AG09309 (cell line): ENCODE results near the gene MAGI2.

Experiments used
- DNase-seq: peaks from one replicate; pipeline ENCODE4 v3.0.0-alpha.2; 2010; ENCODE audit warnings: low read depth
- H3K4me3 ChIP-seq: 2 replicates; pipeline ENCODE4 v1.5.1; 2011; ENCODE audit warnings: mild to moderate bottlenecking, low read depth, low read length, moderate library complexity; ENCODE audit not compliant: control insufficient read depth
- TF ChIP-seq, protein P1 (sequence below): IDR thresholded peaks from 2 replicates; pipeline ENCODE4 v1.5.1; 2011; ENCODE audit warnings: mild to moderate bottlenecking, low read depth, low read length, inconsistent platforms; ENCODE audit not compliant: insufficient read depth, control insufficient read depth; ENCODE audit errors: missing control alignments

The MAGI2 gene

DNA sequence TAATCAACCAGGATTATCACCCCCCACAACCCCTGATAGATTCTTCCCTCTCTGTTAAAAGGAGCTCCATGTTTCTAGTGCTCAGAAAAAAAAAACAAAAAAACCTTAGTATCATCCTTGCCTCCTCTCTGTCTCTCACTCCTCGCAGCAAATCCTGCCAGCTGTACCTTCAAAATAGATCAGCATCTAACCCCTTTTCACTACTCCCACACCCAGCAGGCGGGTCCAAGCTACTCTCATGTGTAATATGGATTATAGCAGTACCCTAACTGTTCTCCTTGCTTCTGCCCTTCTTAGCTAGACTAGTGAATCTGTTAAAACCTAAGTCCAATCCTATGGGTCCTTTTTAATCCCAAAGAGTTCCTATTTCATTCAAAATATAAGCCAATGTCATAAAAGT, 667.4 kb downstream of the MAGI2 start:
- TF ChIP-seq, protein P1, sequence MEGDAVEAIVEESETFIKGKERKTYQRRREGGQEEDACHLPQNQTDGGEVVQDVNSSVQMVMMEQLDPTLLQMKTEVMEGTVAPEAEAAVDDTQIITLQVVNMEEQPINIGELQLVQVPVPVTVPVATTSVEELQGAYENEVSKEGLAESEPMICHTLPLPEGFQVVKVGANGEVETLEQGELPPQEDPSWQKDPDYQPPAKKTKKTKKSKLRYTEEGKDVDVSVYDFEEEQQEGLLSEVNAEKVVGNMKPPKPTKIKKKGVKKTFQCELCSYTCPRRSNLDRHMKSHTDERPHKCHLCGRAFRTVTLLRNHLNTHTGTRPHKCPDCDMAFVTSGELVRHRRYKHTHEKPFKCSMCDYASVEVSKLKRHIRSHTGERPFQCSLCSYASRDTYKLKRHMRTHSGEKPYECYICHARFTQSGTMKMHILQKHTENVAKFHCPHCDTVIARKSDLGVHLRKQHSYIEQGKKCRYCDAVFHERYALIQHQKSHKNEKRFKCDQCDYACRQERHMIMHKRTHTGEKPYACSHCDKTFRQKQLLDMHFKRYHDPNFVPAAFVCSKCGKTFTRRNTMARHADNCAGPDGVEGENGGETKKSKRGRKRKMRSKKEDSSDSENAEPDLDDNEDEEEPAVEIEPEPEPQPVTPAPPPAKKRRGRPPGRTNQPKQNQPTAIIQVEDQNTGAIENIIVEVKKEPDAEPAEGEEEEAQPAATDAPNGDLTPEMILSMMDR = no peak
- DNase-seq = no peak
- H3K4me3 ChIP-seq = no peak overlapping the region

DNA sequence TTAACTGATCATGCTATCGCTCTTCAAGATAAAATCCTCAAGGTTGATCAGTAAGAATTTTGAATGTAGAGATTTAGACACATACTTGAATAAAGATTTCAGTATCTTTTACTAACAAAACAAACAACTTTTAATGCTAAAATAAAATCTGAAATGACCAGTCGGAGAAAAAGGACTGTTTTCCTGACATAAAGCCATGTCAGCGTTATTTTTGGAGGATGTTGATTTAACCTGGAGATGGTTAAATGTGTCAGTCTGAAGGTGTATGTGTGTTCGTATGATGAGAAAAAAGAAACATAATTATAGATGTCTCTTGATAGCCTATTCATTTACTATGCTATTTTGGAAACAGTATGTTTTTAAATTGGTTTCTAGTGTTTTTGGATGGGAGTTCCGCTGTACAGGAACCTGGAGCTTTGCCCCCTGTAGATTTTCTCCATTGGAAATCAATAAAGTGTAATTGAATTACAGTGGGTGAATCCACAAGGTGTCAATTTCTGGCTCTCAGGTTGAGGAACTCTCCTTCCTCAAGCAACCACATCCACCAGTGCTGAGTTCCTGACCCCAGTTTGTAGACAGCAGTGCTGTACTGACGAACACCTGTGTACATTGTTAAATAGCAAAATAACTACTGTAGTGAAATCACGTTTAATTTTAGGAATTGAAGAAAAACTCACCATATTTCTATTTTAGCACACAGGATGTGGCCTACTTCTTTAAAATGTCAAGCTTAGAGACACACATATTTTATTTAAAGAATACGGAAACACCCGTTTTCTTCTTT, 670.1 kb downstream of the MAGI2 start:
- TF ChIP-seq, protein P1 = no peak
- H3K4me3 ChIP-seq = no peak overlapping the region
- DNase-seq = no peak

DNA sequence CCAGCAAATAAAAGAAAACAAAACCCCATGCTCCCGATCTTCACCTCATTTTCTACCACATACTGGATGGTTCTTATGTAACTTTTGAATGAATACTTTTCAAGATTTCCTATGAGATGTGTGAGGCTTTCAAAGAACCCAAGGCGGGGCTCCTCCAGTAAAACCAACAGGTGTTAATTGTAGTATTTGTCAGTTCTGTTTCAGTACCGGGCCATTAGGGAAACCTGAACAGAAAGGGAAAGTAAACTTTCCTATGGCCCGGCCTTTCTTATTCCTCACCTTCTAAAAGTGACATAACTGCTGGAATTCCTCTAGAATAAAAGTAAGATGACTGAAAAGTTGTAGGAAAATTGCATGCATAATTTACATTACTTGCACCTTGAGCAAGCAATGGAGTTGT, 672.9 kb downstream of the MAGI2 start:
- TF ChIP-seq, protein P1 = no peak
- no peak overlapping the region for H3K4me3 ChIP-seq
- DNase-seq = no peak

DNA sequence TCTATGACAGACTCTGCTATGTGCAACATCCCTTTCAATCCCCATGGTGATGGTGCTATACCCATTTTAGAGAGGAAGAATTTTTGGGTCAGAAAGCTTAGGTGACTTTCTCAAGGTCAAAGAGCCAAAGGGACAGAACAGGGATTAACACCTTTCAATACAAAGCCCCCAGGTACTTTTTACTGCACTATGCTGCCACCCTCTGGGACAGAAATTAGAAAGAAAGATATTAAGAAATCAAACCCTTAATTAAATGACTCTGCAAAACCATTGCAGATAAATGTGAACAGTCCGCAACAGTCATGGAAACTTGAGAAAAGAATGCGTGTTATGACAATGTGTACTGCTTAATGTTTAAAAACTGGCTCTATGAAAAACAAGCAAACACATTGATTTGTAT, 673.7 kb downstream of the MAGI2 start:
- no peak for DNase-seq
- TF ChIP-seq, protein P1 = no peak
- H3K4me3 ChIP-seq = no peak overlapping the region

DNA sequence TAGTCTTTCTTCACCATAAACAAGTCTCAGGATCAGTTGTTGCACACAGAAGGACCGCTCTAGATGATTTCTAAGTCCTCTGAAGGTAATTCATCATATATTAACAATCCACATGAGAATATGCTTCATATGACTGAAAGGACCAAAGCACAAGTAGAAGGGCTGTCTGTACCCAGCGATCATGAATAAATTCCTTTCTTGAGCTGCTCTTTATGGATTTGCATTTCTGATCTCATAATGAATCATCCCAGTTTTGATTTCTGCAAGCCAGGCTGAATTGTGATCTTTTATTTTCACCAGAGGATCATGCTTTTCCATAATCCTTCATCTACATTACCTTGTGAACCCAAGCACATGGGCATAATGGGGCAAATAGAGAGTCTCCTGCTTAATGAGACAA, 675.6 kb downstream of the MAGI2 start:
- DNase-seq = no peak

DNA sequence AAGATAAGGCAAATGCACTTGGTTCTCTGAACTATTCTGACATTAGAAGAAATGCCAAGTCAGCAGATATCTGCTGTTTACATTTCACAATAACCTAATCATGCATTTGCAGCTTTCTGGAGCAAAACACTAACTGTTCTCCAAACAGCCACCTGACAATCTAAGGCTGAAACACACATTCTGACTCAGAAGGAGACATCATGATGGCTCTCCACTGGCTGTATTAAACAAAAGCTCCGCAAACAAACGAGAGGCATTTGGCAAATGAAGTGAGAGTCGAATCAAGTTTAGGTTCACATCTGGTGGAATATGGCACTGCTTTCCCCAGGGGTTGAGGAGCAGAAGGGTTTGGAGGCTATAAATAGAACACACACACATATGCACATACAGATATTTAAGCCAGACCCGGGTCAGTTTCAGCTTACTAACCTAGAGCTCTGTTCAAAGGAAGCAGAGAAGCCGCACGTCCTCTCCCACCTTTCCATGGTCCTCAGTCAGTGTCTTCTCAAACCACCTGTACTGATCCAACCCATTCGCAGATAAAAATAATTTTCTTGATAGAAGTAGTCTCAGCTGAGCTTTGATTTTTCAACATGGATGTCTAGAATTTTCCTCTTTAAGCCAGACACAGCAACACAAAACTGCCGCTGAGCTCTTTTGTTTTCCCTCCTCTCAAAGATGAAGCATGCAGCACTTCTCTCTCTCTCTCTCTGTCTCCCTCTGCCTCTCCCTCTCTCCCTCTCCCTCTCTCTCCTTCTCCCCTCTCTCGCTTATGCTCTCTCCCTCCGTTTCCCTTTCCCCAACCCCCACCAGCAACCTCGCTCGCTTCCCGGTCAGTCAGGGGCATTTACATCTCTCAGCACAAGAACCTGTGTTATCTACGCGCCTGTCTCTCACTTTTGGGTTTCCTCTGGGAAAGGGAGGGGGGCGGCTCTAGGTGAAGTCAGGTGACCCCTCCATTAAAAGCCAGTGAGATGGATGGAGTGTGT, 682.8 kb downstream of the MAGI2 start:
- DNase-seq = no peak
- TF ChIP-seq, protein P1 = no peak
- H3K4me3 ChIP-seq = peak overlapping the region; percentile 22

More for the DNA sequence above, 675.6 kb downstream of the MAGI2 start:
- no peak overlapping the region for H3K4me3 ChIP-seq
- TF ChIP-seq, protein P1 = no peak
